ENCODE measurements around the gene CTSW.

DNA sequence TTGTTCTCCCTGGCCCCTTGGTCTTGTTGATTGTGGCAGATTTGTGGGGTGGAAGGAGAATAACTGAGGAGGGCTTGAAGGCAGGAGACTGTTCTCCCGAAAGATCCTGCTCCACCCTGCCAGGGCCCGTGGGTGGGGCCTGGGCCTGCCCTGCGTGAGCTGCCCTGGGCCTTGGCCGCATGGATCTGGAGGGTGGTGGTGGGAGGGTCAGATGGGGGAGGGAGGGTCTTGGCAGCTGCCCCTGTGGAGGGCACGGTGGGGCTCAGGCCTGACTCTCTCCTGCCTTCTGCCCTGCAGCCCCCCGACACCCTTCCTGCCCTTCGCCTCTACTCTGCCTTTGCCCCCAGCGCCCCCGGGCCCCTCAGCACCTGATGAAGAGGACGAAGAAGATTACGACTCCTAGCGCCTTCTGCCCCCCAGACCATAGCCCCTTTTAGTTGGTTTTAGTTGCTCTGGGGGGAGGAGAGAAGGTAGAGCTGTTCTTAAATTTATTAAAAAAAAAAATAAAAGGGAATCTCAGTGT, 41.5 kb downstream of the CTSW start:
- TF ChIP-seq, protein P1, sequence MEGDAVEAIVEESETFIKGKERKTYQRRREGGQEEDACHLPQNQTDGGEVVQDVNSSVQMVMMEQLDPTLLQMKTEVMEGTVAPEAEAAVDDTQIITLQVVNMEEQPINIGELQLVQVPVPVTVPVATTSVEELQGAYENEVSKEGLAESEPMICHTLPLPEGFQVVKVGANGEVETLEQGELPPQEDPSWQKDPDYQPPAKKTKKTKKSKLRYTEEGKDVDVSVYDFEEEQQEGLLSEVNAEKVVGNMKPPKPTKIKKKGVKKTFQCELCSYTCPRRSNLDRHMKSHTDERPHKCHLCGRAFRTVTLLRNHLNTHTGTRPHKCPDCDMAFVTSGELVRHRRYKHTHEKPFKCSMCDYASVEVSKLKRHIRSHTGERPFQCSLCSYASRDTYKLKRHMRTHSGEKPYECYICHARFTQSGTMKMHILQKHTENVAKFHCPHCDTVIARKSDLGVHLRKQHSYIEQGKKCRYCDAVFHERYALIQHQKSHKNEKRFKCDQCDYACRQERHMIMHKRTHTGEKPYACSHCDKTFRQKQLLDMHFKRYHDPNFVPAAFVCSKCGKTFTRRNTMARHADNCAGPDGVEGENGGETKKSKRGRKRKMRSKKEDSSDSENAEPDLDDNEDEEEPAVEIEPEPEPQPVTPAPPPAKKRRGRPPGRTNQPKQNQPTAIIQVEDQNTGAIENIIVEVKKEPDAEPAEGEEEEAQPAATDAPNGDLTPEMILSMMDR (IDR thresholded peaks at IDR 0.05; ENCODE audit: low read depth, low read length), result no peak
- no peak for TF ChIP-seq POLR2A (IDR thresholded peaks at IDR 0.05; ENCODE audit: extremely low read depth, insufficient read length)
